Measurements from ENCODE around the gene TIMMDC1.

Gene TIMMDC1

DNA sequence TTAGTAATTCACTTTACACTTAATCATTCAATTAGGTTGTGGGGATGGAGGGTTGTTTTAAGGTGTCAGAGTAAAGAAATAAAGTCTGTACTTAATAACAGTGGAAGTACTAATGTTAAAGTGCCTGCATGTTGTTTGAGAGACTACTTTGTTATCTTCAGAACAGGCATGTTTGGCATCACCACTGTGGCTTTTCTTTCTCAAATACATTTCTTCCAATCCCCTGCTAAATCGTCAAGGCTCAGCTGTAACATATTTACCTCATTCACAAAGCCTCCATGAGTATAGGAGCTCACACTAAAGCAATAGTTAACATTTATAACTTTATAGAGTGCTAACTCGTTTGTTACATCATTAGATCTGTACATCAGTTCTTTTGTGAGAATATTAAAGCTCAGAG lies 2.6 kb downstream of the TIMMDC1 start:
- H3K27me3 ChIP-seq, result no peaks in the 10 kb centered on the region
- H3K27ac ChIP-seq, result 0 out of 22 replicates have a peak overlapping the region, but pooled peaks of 1 of the 11 experiments have one; percentile 10
- H3K36me3 ChIP-seq, result peaks cover 34 to 39% (median 38%) of the 10 kb centered on the region in 11 experiments
- peak overlapping the region in 2 of 10 experiments; percentile 2 to 13; a peak in 2 of 20 replicates for H3K4me3 ChIP-seq
- peak overlapping the region; percentile 1 to 96 (median 86); a peak in 15 of 22 replicates for H3K4me2 ChIP-seq
- TF ChIP-seq Cebpa-rat (IDR thresholded peaks at IDR 0.05), result no peak
- peaks cover 22 to 43% (median 30%) of the 10 kb centered on the region in 10 experiments for H3K4me1 ChIP-seq
- no peaks in the 10 kb centered on the region for H3K9me3 ChIP-seq (replicated peaks in 1 of 11)
- no peaks in the 10 kb centered on the region for H4K20me1 ChIP-seq
- peak overlapping the region in 4 of 11 experiments; percentile 16 to 96 (median 96); a peak in 7 of 22 replicates for H3K9ac ChIP-seq

DNA sequence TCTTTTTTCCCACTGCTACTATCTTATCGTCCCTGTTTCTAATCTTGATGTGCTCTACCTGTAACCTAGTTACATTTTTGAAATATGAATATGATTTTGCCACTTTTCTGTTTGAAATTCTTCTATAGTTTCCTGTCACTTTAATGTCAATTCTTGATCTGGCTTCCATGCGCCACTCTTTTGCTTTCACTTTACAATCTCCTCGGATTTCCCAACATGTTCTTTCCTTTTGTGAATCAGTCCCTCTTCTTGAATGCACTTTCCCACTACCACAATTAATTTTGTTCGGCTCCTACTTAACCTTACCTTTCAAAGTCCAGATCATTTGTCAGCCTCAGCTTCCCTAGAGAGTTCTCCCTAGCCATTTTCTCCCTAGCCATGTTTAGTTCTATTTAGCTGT lies 8.3 kb downstream of the TIMMDC1 start:
- Histone ChIP-seq H3K4me1 (peaks cover 0 to 11% (median 0%) of the 10 kb centered on the region in 10 experiments; a peak in 2 of 20 replicates), H3K27me3 (no peaks in the 10 kb centered on the region), H3K36me3 (peaks cover 73 to 92% (median 84%) of the 10 kb centered on the region in 11 experiments), H3K9ac (no peak overlapping the region; a peak in 1 of 22 replicates), H3K4me3 (no peak overlapping the region), H4K20me1 (no peaks in the 10 kb centered on the region; a peak in 1 of 22 replicates), H3K27ac (no peak overlapping the region), H3K9me3 (replicated peaks in 1 of 11) (no peaks in the 10 kb centered on the region), H3K4me2 (no peak overlapping the region)
- no peak for TF ChIP-seq Cebpa-rat (IDR thresholded peaks at IDR 0.05)

- Histone ChIP-seq H3K27me3 (no peaks in the 10 kb centered on the region), H4K20me1 (no peaks in the 10 kb centered on the region; a peak in 1 of 22 replicates), H3K36me3 (peaks cover 76 to 97% (median 86%) of the 10 kb centered on the region in 11 experiments), H3K9ac (no peak overlapping the region), H3K9me3 (replicated peaks in 1 of 11) (no peaks in the 10 kb centered on the region), H3K4me3 (no peak overlapping the region), H3K4me1 (peaks cover 0 to 8% (median 0%) of the 10 kb centered on the region in 10 experiments; a peak in 1 of 20 replicates), H3K4me2 (no peak overlapping the region), H3K27ac (no peak overlapping the region)
- no peak for TF ChIP-seq Cebpa-rat (IDR thresholded peaks at IDR 0.05)
Measured at GRCh38 chr3:119507404-119507803, 9.1 kb downstream of the TIMMDC1 start.

- peaks cover 0 to 8% (median 0%) of the 10 kb centered on the region in 10 experiments; a peak in 1 of 20 replicates for H3K4me1 ChIP-seq
- no peaks in the 10 kb centered on the region for H3K27me3 ChIP-seq
- H3K36me3 ChIP-seq, result peaks cover 72 to 97% (median 86%) of the 10 kb centered on the region in 11 experiments
- no peak for TF ChIP-seq Cebpa-rat (IDR thresholded peaks at IDR 0.05)
- no peak overlapping the region for H3K4me2 ChIP-seq
- no peak overlapping the region for H3K4me3 ChIP-seq
- H3K9ac ChIP-seq, result no peak overlapping the region
- no peak overlapping the region for H3K27ac ChIP-seq
- no peaks in the 10 kb centered on the region for H3K9me3 ChIP-seq (replicated peaks in 1 of 11)
- no peaks in the 10 kb centered on the region; a peak in 1 of 22 replicates for H4K20me1 ChIP-seq
Measured at GRCh38 chr3:119508172-119508845, 10.0 kb downstream of the TIMMDC1 start.

DNA sequence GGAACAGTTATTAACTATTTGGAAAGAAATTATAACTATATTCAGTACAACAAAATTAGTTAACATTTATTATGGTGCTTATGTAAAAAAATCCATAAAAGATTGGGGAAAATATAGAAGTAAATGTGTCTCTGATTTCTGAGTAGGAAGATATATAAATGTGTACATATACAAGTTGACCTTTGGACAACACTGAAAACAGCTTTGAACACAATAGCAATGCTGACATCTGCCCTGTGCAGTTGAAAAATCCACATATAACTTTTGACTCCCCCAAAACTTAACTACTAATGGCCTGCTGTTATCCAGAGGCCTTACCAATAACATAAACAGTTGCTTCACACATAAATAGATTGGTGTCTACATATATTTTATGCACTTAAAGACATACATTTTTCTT lies 12.3 kb downstream of the TIMMDC1 start:
- Histone ChIP-seq H4K20me1 (no peaks in the 10 kb centered on the region; a peak in 1 of 22 replicates), H3K4me3 (no peak overlapping the region), H3K9me3 (replicated peaks in 1 of 11) (no peaks in the 10 kb centered on the region), H3K27me3 (no peaks in the 10 kb centered on the region), H3K27ac (no peak overlapping the region), H3K4me2 (no peak overlapping the region), H3K36me3 (peaks cover 75 to 97% (median 88%) of the 10 kb centered on the region in 11 experiments), H3K4me1 (peaks cover 0 to 18% (median 0%) of the 10 kb centered on the region in 10 experiments; a peak in 1 of 20 replicates), H3K9ac (no peak overlapping the region)
- no peak for TF ChIP-seq Cebpa-rat (IDR thresholded peaks at IDR 0.05)

DNA sequence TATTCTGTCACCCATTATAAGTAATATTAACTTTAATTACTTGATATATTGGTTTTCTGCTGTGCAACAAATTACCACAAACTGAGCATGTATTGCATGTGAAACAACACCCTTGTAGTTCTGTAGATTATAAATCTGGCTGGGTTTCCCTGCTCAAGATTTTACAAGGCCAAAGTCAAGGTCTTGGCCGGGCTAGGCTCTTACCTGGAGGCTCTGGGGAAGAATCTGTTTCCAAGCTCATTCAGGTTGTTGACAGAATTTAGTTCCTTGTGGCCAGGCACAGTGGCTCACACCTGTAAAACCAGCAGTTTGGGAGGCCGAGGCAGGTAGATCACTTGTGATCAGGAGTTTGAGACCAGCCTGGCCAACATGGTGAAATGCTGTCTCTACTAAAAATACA lies 16.3 kb downstream of the TIMMDC1 start:
- H3K4me3 ChIP-seq, result no peak overlapping the region
- TF ChIP-seq Cebpa-rat (IDR thresholded peaks at IDR 0.05), result no peak
- H3K4me2 ChIP-seq, result no peak overlapping the region
- H3K36me3 ChIP-seq, result peaks cover 80 to 97% (median 91%) of the 10 kb centered on the region in 11 experiments
- no peak overlapping the region for H3K9ac ChIP-seq
- no peak overlapping the region for H3K27ac ChIP-seq
- peaks cover 0 to 10% (median 0%) of the 10 kb centered on the region in 10 experiments; a peak in 1 of 20 replicates for H3K4me1 ChIP-seq
- peaks cover 0 to 18% (median 12%) of the 10 kb centered on the region in 11 experiments; a peak in 19 of 22 replicates for H3K9me3 ChIP-seq (replicated peaks in 1 of 11)
- no peaks in the 10 kb centered on the region for H3K27me3 ChIP-seq
- no peaks in the 10 kb centered on the region; a peak in 1 of 22 replicates for H4K20me1 ChIP-seq

DNA sequence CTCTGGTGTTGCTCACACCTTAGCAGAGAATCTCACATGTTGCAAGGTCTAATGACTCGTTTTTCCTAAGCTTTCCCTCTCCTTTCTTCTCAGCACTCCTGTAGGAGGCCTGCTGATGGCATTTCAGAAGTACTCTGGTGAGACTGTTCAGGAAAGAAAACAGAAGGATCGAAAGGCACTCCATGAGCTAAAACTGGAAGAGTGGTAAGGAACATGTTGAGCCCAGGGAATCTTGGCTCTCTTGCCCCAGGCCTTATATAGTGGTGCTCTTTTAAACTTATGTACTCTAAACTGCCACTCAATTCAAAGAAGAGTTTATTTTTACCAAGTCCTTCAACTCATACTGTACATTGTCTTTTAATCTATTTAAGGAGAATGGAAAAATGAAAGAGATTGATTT lies 18.8 kb downstream of the TIMMDC1 start:
- Histone ChIP-seq H3K9me3 (replicated peaks in 1 of 11) (peaks cover 7 to 29% (median 22%) of the 10 kb centered on the region in 11 experiments; a peak in 20 of 22 replicates), H3K4me2 (no peak overlapping the region), H3K27ac (no peak overlapping the region), H3K4me3 (no peak overlapping the region), H4K20me1 (no peaks in the 10 kb centered on the region), H3K4me1 (peaks cover 0 to 32% (median 0%) of the 10 kb centered on the region in 10 experiments; a peak in 5 of 20 replicates), H3K27me3 (no peaks in the 10 kb centered on the region), H3K36me3 (peaks cover 95 to 100% (median 100%) of the 10 kb centered on the region in 11 experiments), H3K9ac (no peak overlapping the region)
- TF ChIP-seq Cebpa-rat (IDR thresholded peaks at IDR 0.05), result no peak

- Histone ChIP-seq H3K4me3 (no peak overlapping the region), H4K20me1 (no peaks in the 10 kb centered on the region), H3K4me1 (peaks cover 0 to 36% (median 0%) of the 10 kb centered on the region in 10 experiments; a peak in 5 of 20 replicates), H3K4me2 (no peak overlapping the region), H3K27ac (no peak overlapping the region), H3K36me3 (peaks cover 94 to 100% (median 99%) of the 10 kb centered on the region in 11 experiments), H3K9ac (no peak overlapping the region), H3K27me3 (no peaks in the 10 kb centered on the region), H3K9me3 (replicated peaks in 1 of 11) (peaks cover 7 to 29% (median 22%) of the 10 kb centered on the region in 11 experiments; a peak in 20 of 22 replicates)
- TF ChIP-seq Cebpa-rat (IDR thresholded peaks at IDR 0.05), result no peak
Measured at GRCh38 chr3:119518026-119518425, 19.7 kb downstream of the TIMMDC1 start.

- H3K9me3 ChIP-seq (replicated peaks in 1 of 11), result peaks cover 0 to 13% (median 9%) of the 10 kb centered on the region in 11 experiments; a peak in 13 of 22 replicates
- H3K4me3 ChIP-seq, result no peak overlapping the region
- no peaks in the 10 kb centered on the region for H3K27me3 ChIP-seq
- peak overlapping the region in 2 of 11 experiments; percentile 18 to 45; a peak in 4 of 22 replicates for H3K27ac ChIP-seq
- no peaks in the 10 kb centered on the region; a peak in 1 of 22 replicates for H4K20me1 ChIP-seq
- H3K9ac ChIP-seq, result peak overlapping the region in 1 of 11 experiments; percentile 15; a peak in 1 of 22 replicates
- peak overlapping the region in 2 of 11 experiments; percentile 24 to 42; a peak in 4 of 22 replicates for H3K4me2 ChIP-seq
- peaks cover 51 to 94% (median 60%) of the 10 kb centered on the region in 11 experiments for H3K36me3 ChIP-seq
- H3K4me1 ChIP-seq, result peaks cover 0 to 47% (median 0%) of the 10 kb centered on the region in 10 experiments; a peak in 5 of 20 replicates
- no peak for TF ChIP-seq Cebpa-rat (IDR thresholded peaks at IDR 0.05)
Measured at GRCh38 chr3:119524931-119525662, 26.8 kb downstream of the TIMMDC1 start.
